GM21447 (cell line): Measurements from ENCODE around the gene TM9SF1.
"Not testable (repeated sequence)": the region's sequence is repeated elsewhere in the genome, so short reads cannot be mapped to it uniquely, and the experiment has no call there.

ENCODE experiments used
- ATAC-seq: cut with Tn5 transposase; IDR thresholded peaks from one replicate; pipeline ENCODE4 v1.9.1; 2021; ENCODE audit not compliant: unreplicated experiment

Gene TM9SF1

DNA sequence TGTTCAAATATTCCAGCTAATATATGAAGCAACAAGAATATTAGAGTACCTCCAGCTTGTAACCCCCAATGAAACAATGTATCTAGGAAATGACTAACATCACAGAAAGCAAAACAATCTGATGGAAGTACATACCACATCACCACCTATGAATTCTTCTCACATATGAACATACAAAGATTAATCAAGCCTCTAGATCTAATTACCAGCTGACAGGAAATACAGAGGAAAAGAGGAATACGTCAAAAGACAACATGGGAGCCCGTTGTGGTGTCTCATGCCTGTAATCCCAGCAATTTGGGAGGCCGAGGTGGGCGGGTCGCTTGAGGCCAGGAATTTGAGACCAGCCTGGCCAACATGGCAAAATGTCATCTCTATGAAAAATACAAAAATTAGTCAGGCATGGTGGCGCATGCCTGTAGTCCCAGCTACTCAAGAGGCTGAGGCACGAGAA, 29.4 kb upstream of the TM9SF1 start:
- ATAC-seq, result no peak

DNA sequence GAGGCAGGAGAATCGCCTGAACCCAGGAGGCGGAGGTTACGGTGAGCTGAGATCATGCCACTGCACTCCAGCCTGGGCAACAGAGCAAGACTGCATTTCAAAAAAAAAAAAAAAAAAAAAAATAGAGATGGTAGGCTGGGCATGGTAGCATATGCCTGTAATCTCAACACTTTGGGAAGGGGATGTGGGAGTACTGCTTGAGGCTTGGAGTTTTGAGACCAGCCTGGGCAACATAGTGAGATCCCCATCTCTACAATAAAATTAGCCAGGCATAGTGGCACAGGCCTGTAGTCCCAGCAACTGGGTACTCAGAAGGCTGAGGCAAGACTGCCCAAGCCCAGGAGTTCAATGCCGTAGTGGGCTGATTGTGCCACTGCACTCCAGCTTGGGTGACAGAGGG, 27.7 kb upstream of the TM9SF1 start:
- ATAC-seq, result not testable (repeated sequence)

DNA sequence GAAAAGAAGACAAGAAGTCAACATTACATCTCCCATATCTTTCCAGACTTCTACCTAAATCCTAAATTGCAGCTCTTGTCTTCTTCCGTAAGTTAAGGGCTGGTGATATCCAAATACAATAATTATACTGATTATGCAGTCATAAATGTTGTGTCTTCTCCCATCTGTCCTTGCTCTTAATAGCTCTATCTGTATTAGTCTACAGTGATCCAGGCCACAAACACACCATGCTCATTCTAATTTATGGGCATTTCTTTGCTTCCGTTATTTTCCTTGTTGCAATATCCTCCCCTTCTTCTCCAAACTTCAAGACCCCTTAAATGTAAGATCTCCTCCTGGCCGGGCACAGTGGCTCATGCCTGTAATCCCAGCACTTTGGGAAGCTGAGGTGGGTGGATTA, 24.3 kb upstream of the TM9SF1 start:
- ATAC-seq, result no peak

DNA sequence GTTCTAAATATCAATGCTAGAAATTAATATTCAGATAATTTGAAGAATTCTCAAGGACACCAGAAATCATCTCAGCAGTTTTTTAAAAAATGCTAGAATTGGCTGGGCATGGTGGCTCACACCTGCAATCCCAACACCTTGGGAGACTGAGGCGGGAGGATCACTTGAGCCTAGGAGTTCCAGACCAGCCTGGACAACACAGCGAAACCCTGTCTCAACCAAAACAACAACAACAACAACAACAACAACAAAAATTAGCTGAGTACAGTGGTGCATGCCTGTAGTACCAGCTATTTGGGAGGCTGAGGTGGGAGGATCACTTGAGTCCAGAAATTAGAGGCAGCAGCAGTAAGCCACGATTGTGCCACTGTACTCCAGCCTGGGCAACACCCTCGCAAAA, 23.8 kb upstream of the TM9SF1 start:
- ATAC-seq, result no peak

DNA sequence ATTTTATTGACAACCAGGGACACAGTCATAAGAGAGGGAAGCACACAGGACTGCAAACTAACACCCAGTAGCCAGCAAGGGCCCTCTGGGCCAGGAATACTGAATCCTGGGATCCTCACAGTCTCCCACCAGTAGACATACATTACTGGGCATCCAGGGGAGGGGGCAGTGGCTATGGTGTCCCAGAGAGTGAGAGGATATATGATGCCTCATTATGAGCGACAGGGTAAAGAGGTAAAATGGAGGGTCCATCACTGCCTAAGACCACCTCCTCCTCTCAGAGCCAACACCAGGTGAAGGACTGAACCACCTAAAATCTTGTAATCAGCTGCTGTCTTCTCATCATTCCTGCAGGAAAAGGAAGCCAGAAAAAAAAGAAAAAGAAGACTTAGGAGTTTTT, 21.6 kb upstream of the TM9SF1 start:
- ATAC-seq, result not testable (repeated sequence)

DNA sequence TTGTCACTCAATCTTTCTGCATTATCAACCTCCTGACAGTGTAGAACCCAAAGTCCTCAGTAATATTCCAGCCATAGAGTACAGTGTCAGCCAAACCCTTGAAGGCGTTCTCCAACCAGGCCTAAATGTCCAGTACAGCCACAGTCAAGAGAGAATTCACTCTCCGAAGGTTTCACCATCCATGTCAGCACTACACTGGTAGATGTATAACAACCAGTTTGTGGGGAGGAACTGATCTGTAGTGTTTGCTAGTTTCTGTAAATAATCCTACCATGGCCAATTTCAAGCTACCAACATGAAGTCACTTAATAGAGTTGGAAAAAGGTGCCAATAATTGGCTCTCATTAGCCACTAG, 21.1 kb upstream of the TM9SF1 start:
- ATAC-seq, result no peak

DNA sequence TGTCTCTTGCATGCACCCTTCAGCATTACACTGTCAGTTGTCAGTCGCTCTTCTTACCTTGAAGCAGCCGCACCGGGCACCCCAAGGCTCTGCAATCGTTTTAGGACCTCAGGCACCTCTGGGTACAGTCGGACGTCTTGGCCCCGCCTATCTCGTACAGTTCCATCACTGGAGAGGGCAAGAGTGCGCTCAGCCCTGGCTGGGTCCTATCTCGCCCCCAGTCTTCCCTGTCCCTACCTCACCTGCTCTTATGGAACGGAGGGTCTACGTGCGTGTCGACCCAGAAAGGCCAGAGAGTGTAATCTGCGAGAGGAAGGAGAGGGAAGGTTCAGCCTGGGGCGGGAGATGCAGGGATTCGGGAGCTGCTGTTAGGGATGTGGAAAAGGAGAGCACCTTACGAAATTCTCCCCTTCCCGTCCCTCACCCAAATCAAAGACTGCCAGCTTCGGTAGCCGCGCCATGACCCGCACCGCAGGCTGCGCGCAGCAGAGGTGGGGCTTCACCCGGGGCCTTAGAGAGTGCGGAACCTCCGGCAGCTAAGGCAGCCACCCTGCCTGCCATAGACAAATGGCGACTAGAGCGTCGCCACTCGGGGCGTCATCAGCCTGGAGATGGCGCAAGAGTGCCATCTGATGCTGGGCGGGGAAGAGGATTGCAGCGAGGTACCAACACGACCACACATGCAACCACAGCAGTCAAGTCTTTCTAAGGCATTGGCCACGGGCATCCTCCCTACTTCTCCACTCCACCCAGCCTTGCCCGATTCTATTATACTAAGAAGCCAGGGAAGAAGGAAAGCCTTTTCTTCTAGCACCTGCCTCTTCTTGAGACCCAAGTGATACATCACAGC, 20.5 kb upstream of the TM9SF1 start, which contains the start of gene MDP1:
Gene MDP1, minus strand, starts transcription at position 572 of the 850 bp plus-strand sequence. Its CDS starts 111 bp downstream, at position 461.
- peak; percentile 63 for ATAC-seq

DNA sequence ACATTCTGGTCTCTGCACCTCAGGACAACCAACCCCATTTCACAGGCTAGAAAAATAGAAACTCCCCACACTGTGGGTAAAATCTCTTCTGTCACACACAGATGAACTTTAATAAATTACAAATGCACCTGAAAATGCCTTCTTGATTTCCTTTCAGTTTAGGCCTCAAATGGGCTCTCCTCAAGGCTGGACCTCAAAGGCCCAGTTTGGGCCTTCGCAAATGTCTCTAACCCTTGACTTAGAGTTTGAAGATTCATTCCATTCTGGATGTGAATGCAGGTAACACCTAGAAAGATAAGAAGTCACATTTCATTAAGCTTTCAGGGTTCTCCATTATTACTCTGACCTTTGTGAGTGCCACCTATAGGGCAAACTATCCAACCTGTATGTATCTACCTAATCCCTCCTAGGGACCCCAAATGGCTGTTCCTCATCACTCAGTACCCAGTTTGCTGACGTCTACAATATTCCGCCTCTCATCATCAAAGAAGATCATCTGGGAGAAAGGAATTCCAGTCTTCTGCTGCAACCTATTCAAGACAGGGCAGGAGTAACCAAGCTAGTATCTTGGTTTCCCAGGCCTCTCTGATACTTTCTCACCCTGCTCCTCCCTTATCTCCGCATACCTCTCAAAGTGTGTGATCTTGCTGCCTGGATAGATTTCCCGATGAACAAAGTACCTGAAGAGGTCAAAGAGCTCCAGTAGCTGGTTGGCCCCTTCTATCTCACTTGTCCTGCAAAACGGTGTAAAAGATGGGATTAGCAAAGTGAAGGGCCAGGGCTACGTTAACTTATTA, 18.8 kb upstream of the TM9SF1 start:
- no peak for ATAC-seq

DNA sequence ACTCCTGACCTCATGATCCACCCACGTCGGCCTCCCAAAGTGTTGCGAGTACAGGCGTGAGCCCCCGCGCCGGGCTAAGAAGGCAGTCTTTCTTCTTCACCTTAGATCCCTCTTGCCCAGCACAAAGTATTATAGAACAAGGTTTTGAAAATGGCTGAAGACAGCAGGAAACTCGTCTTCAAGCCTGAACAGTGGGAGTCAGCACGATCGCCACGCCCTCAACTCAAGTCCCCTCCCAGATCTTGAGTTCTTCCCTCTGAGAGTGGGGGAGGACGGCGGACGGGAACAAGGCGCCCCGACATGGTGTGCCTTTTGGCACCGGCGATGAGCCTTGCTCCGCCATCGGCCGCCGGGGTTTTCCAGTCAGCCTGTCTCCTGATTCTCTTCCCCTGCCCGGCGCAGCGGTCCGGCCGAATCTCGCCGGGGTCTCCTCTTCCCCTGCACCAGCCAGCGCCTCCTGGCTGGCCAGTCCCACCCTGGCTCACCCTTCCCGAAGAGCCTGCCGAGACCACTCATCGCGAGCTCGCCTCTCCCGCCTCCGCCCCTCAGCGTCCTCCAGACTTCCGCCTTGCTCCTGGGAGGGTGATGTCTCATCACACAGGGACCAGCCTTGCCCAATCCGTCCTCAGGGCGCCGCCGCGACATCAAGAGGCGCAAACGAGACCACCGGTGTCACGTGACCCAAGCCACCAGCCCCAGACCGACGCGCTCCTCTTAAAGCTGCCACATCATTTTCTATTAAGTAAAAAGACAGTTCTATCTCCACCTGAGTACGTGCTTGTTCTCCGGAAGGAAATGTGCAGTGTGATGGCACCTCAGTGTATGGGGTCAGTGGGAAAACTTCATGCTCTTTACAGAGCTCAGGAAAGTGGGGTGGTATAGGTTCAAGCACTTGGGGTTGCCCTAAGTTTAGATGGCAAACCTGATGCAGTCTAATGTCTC, 18.0 kb upstream of the TM9SF1 start, which contains the start of gene CHMP4A:
Gene CHMP4A, minus strand, starts transcription at position 565 of the 942 bp plus-strand sequence. Its CDS starts 49 bp downstream, at position 516.
- peak; percentile 73 for ATAC-seq

DNA sequence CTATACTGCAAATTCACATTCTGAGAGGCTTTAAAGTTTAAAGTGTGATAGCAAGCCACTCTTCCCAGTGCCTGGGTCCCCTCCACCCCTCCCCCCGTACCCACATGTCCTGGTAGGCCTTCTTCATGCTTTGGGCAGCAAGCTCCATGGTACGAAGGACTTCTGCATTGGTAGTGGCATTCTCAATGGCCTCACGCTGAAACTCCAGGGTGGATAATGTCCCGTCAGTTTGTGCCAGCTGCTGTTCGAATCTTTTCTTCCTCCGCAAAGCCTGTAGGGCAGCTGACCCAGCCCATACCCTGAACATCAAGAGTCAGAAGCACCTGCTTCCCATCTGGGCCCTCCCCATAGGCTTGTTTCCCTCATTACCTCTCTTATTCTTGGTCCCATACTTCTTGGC, 16.1 kb upstream of the TM9SF1 start:
- ATAC-seq, result no peak

DNA sequence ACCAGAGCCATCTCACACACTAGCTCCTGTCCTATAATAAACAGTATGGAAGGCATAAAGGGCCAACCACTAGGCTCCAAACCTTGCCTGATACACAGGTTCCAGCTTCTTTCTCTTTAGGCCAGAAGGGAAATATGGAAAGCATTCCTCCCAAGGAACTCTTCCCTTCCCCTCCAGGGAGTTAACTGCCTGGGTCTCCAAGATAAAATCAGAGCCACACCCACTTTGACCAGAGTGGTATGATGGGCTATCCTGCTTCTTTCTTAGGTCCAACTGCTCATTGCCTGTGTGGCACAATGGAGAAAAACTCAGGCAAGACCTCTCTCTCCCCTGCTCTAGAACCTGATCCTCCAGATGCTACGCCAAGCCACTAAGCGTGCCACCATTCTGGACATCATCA, 12.4 kb upstream of the TM9SF1 start:
- ATAC-seq, result no peak

DNA sequence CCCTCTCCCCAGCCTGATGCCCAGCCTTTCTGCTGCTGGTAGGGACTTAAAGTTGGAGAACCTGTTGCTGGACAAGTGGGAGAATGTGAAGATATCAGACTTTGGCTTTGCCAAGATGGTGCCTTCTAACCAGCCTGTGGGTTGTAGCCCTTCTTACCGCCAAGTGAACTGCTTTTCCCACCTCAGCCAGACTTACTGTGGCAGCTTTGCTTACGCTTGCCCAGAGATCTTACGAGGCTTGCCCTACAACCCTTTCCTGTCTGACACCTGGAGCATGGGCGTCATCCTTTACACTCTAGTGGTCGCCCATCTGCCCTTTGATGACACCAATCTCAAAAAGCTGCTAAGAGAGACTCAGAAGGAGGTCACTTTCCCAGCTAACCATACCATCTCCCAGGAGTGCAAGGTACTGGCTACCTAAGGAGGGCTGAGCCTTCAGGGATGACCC, 11.9 kb upstream of the TM9SF1 start:
- no peak for ATAC-seq

DNA sequence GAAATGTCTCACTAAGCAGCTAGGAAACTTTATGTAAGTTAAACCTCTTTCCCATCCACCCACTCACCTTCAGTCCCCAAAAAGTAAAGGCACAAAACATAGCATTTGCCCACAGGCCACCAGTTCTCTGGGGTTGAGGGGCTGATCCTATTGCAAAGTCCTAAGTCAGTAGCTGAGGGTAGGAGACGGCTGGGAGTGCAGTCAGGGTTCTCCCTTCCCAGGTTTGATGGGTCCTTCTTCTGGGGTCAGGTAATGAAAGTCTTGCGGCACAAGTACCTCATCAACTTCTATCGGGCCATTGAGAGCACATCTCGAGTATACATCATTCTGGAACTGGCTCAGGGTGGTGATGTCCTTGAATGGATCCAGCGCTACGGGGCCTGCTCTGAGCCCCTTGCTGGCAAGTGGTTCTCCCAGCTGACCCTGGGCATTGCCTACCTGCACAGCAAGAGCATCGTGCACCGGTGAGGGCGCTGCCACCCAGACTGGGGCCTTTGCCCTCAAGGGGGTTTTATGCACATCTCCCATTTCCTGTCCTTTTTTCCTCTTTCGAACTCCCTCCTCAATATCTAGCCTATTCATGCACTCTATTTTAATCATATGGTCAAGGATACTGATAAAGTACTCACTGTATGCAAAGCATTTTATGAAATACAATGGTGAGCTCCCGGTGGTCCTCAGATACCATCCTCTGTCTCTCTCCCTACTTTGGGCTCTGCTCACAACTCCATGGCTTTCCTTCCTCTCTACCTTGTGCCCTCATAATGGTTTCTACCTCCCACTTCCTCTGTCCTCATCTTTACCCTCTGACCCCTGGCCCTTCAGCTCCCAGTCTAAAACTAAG, 11.2 kb upstream of the TM9SF1 start:
- ATAC-seq, result no peak

DNA sequence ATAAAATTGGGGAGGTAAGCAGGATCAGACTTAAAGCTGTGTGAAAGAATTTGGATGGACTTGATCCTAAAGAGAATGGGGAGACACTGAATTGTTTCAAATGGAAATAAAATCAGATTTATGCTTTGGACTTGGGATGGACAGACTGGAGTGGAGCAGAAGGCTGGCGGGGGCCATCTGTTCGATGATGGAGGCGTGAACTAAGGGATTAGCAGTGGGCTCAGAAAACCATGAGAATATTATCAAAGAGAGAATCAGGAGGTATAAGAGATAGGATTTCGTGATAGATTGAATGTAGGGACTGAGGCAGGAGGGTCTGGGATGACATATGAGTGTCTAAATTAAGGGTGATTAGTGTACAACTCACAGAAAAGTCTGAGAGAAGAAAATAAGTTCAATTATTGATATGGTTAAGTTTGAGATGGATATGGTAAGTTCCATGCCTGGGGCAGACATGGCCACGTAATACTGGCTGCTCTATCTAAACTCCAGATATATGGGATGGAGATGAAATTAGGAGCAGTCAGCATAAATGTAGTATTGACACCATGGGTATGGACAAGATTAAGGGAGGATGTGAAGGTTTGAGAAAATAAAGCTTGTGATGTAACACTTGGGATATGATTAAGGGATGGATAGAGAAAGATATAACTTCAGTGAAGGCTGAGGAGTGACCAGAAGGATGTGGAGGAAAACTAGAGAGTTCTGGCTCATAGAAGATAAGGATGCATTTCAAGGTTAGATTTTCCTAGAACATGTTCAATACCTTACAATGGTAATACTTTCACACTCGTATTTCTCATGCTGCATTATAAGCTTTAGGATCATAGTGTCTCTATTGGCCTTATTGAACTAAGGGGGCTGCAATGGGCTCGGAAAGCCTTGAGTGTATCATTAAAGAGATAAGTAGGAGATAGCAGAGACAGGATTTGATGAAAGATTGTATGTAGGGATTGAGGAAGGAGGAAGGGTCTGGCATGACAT, 9.2 kb upstream of the TM9SF1 start:
- no peak for ATAC-seq

DNA sequence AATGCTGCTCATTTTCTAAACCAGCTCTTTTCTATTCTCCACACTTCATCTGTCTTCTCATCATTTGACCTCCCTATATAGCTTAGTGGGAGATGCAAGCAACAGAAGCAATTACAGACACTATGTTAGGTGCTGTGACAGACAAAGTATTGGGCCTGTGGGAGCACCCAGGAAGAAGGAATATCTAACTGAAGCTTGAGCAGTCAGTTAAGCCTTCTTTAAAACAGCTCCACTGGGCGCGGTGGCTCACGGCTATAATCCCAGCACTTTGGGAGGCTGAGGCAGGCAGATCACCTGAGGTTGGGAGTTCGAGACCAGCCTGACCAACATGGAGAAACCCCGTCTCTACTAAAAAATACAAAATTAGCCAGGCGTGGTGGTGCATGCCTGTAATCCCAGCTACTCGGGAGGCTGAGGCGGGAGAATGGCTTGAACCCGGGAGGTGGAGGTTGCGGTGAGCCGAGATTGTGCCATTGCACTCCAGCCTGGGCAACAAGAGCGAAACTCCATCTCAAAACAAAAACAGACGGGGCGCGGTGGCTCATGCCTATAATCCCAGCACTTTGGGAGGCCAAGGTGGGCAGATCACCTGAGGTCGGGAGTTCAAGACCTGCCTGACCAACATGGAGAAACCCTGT, 8.1 kb upstream of the TM9SF1 start:
- ATAC-seq, result not testable (repeated sequence)

DNA sequence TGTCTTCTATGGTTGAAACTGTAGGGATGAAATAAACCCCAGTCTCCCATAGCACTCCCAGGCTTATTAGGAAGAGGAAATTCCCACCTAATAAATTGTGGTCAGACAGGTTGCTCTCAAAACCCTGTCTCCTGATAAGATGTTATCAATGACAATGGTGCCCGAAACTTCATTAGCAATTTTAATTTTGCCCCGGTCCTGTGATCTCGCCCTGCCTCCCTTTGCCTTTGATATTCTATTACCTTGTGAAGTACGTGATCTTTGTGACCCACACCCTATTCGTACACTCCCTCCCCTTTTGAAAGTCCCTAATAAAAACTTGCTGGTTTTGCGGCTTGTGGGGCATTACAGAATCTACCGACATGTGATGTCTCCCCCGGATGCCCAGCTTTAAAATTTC, 7.3 kb upstream of the TM9SF1 start:
- ATAC-seq, result not testable (repeated sequence)

DNA sequence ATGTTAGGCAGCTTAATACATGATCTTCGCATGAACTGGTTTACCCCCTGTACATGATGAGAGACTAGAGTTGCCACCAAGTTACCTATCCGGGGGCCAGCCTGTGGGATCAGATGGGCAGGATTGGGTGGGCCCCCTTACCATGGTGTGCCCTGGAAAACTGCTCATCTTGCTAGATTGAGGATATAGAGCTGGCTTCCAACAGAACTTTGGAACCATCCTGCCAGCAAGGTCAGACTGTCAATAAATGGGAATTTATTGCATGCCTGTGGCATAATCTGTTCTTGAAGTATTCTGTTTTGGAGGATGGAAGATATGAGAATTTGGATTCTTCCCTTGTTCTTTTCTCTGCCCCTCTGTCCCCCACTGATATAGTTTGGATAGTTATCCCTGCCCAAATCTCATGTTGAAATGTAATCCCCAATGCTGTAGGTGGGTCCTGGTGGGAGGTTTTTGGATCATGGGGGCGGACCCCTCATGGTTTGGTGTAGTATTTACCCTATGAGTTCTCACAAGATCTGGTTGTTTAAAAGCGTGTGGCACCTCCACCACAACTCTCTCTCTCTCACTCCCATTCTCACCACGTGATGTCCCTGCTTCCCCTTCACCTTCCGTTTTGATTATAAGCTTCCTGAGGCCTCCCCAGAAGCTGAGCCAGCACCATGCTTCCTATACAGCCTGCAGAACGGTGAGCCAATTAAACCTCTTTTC, 3.7 kb upstream of the TM9SF1 start:
- ATAC-seq, result no peak

DNA sequence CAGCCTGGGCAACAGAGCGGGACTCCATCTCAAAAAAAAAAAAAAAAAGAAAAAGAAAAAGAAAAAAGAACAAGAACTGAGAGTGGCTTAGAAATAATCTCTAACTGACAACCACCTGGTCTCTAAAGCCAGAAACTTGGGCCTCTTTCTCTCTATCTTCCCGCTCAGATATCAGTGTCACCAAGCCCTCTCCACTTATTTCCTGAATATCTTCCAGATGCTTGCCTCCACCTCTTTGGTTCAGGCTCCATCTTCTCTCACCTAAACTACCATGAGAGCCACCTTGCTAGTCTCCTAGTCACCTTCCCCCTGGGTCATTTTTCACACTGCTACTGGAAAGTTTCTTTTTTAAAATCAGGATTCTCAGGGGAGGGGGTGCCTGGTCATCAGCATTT, 1.8 kb upstream of the TM9SF1 start:
- ATAC-seq, result no peak
